ENCODE measurements around the gene LMO3.

LMO3 gene

GRCh38 chr12:16606117-16606200, at the start of gene LMO3:
LMO3 (minus strand) TSS chr12:16606162; CDS start chr12:16600860, 5,302 bp downstream.
- DNase-seq: no peak

- DNase-seq: no peak
These were observed 30.6 kb upstream of the LMO3 start for GRCh38 chr12:16636435-16637055.

GRCh38 chr12:16634786-16635185, 28.8 kb upstream of the LMO3 start:
- DNase-seq: no peak

- no peak for DNase-seq
These were observed 21.0 kb upstream of the LMO3 start for GRCh38 chr12:16626991-16627390.

GRCh38 chr12:16622338-16622737, 16.4 kb upstream of the LMO3 start:
- DNase-seq: no peak

GRCh38 chr12:16619537-16619936, 13.6 kb upstream of the LMO3 start:
- no peak for DNase-seq

GRCh38 chr12:16618256-16618655, 12.3 kb upstream of the LMO3 start:
- no peak for DNase-seq

GRCh38 chr12:16613199-16613598, 7.2 kb upstream of the LMO3 start:
- DNase-seq: no peak

- DNase-seq: no peak
These were observed 6.7 kb upstream of the LMO3 start for GRCh38 chr12:16612647-16613046.

GRCh38 chr12:16611146-16611545, 5.2 kb upstream of the LMO3 start:
- DNase-seq: no peak

GRCh38 chr12:16610743-16611142, 4.8 kb upstream of the LMO3 start:
- no peak for DNase-seq

- no peak for DNase-seq
These were observed 4.1 kb upstream of the LMO3 start for GRCh38 chr12:16610001-16610585.

GRCh38 chr12:16608946-16609539, 3.1 kb upstream of the LMO3 start:
- DNase-seq: no peak

GRCh38 chr12:16607906-16608775, 2.2 kb upstream of the LMO3 start:
- DNase-seq: no peak

GRCh38 chr12:16606991-16607390, 1.0 kb upstream of the LMO3 start:
- DNase-seq: no peak

- DNase-seq: no peak
These were observed 363 bp upstream of the LMO3 start for GRCh38 chr12:16606201-16606849.

- no peak for DNase-seq
These were observed 283 bp downstream of the LMO3 start for GRCh38 chr12:16605642-16606116.

GRCh38 chr12:16604596-16605252, 1.2 kb downstream of the LMO3 start:
- DNase-seq: no peak

- no peak for DNase-seq
These were observed 1.9 kb downstream of the LMO3 start for GRCh38 chr12:16603916-16604575.

- no peak for DNase-seq
These were observed 2.6 kb downstream of the LMO3 start for GRCh38 chr12:16603260-16603915.

- DNase-seq: no peak
These were observed 3.5 kb downstream of the LMO3 start for GRCh38 chr12:16602412-16602811.

GRCh38 chr12:16600525-16600924, 5.4 kb downstream of the LMO3 start:
- no peak for DNase-seq
